Measurements from ENCODE around the gene CMSS1.

DNA sequence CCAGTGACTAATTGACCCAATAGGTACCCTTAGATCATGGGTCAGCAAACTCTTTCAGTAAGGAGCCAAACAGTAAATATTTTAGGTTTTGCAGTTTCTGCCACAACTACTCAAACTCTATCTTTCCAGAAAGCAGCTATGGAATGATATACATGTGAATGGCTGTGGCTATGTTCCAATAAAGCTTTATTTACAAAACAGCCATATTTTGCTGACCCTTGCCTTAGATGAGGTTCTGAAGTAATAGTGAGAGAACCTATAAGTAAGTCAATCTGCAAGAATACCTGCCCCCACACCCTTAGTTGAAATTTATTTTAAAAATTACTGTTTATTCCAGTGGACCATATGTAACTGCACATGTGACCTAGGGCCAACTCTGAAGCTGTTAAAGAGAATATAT lies 134.0 kb downstream of the CMSS1 start:
- TF ChIP-seq, protein P1, sequence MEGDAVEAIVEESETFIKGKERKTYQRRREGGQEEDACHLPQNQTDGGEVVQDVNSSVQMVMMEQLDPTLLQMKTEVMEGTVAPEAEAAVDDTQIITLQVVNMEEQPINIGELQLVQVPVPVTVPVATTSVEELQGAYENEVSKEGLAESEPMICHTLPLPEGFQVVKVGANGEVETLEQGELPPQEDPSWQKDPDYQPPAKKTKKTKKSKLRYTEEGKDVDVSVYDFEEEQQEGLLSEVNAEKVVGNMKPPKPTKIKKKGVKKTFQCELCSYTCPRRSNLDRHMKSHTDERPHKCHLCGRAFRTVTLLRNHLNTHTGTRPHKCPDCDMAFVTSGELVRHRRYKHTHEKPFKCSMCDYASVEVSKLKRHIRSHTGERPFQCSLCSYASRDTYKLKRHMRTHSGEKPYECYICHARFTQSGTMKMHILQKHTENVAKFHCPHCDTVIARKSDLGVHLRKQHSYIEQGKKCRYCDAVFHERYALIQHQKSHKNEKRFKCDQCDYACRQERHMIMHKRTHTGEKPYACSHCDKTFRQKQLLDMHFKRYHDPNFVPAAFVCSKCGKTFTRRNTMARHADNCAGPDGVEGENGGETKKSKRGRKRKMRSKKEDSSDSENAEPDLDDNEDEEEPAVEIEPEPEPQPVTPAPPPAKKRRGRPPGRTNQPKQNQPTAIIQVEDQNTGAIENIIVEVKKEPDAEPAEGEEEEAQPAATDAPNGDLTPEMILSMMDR (IDR thresholded peaks at IDR 0.05), result no peak
- no peak for TF ChIP-seq POLR2A (IDR thresholded peaks at IDR 0.05)

Data from adrenal gland (tissue), 5 donors.